Testis (tissue), 2 donors: ENCODE data around the gene CTBP1.

Experiments
- POLR2A ChIP-seq: fragments of 450-650 bp; IDR thresholded peaks from one replicate; pipeline ENCODE4 v1.6.1; 2017; ENCODE audit warnings: antibody characterized with exemption, mild to moderate bottlenecking, moderate library complexity
- TF ChIP-seq, protein P1 (sequence below), 3 experiments: fragments of 450-650 bp in 2 of 3; fragments of 200-600 bp in 1 of 3; sonication (generic) in 1 of 3; IDR thresholded peaks; one replicate each; pipeline ENCODE4 v1.5.1; 2016 to 2019; ENCODE audit warnings: antibody characterized with exemption in 3 of 3, mild to moderate bottlenecking in 2 of 3, moderate library complexity in 1 of 3

DNA sequence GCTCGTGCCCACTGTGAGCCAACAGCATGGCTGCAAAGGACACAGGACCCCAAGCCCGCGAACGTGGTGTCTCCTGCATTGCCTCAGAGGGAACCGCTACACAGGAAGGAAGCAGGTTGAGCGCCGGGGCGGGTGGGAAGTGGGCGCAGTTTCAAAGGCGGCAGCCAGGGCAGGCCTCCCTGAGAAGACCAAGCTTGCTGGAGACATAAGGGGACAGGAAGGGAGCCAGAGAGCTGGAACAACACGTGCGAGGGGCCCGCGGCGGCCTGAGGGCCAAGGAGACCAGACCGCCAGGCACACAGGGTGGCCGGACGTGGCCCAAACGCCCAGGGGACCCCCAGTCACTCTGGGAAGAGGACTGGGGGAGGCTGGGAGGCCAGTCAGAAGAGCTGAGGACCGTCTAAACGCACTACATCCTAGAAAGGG is 32.0 kb downstream of the CTBP1 start:
- TF ChIP-seq, protein P1, sequence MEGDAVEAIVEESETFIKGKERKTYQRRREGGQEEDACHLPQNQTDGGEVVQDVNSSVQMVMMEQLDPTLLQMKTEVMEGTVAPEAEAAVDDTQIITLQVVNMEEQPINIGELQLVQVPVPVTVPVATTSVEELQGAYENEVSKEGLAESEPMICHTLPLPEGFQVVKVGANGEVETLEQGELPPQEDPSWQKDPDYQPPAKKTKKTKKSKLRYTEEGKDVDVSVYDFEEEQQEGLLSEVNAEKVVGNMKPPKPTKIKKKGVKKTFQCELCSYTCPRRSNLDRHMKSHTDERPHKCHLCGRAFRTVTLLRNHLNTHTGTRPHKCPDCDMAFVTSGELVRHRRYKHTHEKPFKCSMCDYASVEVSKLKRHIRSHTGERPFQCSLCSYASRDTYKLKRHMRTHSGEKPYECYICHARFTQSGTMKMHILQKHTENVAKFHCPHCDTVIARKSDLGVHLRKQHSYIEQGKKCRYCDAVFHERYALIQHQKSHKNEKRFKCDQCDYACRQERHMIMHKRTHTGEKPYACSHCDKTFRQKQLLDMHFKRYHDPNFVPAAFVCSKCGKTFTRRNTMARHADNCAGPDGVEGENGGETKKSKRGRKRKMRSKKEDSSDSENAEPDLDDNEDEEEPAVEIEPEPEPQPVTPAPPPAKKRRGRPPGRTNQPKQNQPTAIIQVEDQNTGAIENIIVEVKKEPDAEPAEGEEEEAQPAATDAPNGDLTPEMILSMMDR (IDR thresholded peaks at IDR 0.05) = no peak
- TF ChIP-seq POLR2A = no peak
